Erythroblast (primary cell): Measurements from ENCODE around the gene MYO10.

Experiments used
- GATA1 ChIP-seq: IDR thresholded peaks from 2 replicates; pipeline ENCODE4 v1.6.1; 2011; ENCODE audit warnings: low read depth, mild to moderate bottlenecking, control low read depth, low read length, moderate library complexity
- POLR2A ChIP-seq: IDR thresholded peaks from 2 replicates; pipeline ENCODE4 v1.6.1; 2011; ENCODE audit warnings: mild to moderate bottlenecking, low read length

DNA sequence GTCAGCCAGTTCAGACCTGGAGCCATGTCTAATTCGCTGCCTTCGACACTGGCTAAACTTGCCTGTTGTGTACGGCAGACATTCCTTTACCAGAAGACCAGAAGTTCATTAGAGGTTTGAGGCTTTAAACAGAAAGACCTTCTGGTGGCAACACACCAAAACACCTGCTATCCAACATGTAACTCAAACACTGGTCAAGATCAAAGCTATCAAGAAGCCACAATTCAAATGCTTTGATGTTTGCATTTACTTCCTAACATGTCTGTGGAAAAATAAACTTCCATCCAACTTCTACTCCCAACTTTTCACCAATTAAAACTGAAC lies 228.3 kb downstream of the MYO10 start:
- TF ChIP-seq POLR2A (no peak), GATA1 (no peak)
